GM19324 (cell line): ENCODE data around the gene UMAD1.

Source experiments
- ATAC-seq: cut with Tn5 transposase; IDR thresholded peaks from one replicate; pipeline ENCODE4 v1.9.1; 2021; ENCODE audit warnings: mild to moderate bottlenecking, moderate library complexity; ENCODE audit not compliant: unreplicated experiment, low FRiP score

Gene UMAD1

GRCh38 chr7:7761340-7761973 lies 120.9 kb downstream of the UMAD1 start:
- peak; percentile 22 for ATAC-seq

- peak; percentile 50 for ATAC-seq
These were observed 121.6 kb downstream of the UMAD1 start for GRCh38 chr7:7761974-7762779.

GRCh38 chr7:7764520-7765396 lies 124.2 kb downstream of the UMAD1 start:
- ATAC-seq = no peak

- ATAC-seq = no peak
These were observed 124.9 kb downstream of the UMAD1 start for GRCh38 chr7:7765422-7765821.

- ATAC-seq = no peak
These were observed 126.1 kb downstream of the UMAD1 start for GRCh38 chr7:7766671-7767070.

- no peak for ATAC-seq
These were observed 128.6 kb downstream of the UMAD1 start for GRCh38 chr7:7768977-7769709.

GRCh38 chr7:7769710-7770627 lies 129.4 kb downstream of the UMAD1 start:
- no peak for ATAC-seq

- ATAC-seq = no peak
These were observed 130.9 kb downstream of the UMAD1 start for GRCh38 chr7:7771452-7771851.

GRCh38 chr7:7772397-7772821 lies 131.9 kb downstream of the UMAD1 start:
- ATAC-seq = no peak

GRCh38 chr7:7773334-7774309 lies 133.1 kb downstream of the UMAD1 start:
- peak; percentile 50 for ATAC-seq

GRCh38 chr7:7779888-7780287 lies 139.3 kb downstream of the UMAD1 start:
- ATAC-seq = no peak

GRCh38 chr7:7783001-7783400 lies 142.4 kb downstream of the UMAD1 start:
- no peak for ATAC-seq

GRCh38 chr7:7785344-7785973 lies 144.9 kb downstream of the UMAD1 start:
- ATAC-seq = no peak

GRCh38 chr7:7786595-7786994 lies 146.0 kb downstream of the UMAD1 start:
- ATAC-seq = no peak

GRCh38 chr7:7789551-7789988 lies 149.0 kb downstream of the UMAD1 start:
- peak; percentile 75 for ATAC-seq

- ATAC-seq = no peak
These were observed 149.6 kb downstream of the UMAD1 start for GRCh38 chr7:7790041-7790741.

GRCh38 chr7:7791523-7791922 lies 151.0 kb downstream of the UMAD1 start:
- ATAC-seq = no peak
